Peyer's patch (tissue), 4 donors: ENCODE measurements around the gene C1QTNF7. TPM values are rescaled to one million over a fixed set of nuclear protein-coding genes. Genes with fewer than 3 reads are reported as not detected.

Source experiments
- DNase-seq, 3 donors: peaks; one replicate each; pipeline ENCODE4 v3.0.0-alpha.2; 2017 to 2019
- H3K27ac ChIP-seq, 4 donors: fragments of 200-600 bp; sonication (generic); one replicate each; pipeline ENCODE4 v1.5.1; 2016 to 2019
- H3K27me3 ChIP-seq, 2 donors: fragments of 200-600 bp; sonication (generic); one replicate each; pipeline ENCODE4 v1.5.1; 2019
- H3K36me3 ChIP-seq, 3 donors: fragments of 200-600 bp; sonication (generic); one replicate each; pipeline ENCODE4 v1.5.1; 2016 to 2019
- H3K4me1 ChIP-seq, 4 donors: fragments of 200-600 bp; sonication (generic); one replicate each; pipeline ENCODE4 v1.5.1; 2016 to 2019
- H3K4me3 ChIP-seq, 4 donors: fragments of 200-600 bp; sonication (generic); 1 replicate in 3 of 4; 2 replicates in 1 of 4; pipeline ENCODE4 v1.5.1; 2016 to 2019; ENCODE audit warnings: mild to moderate bottlenecking in 1 of 4
- H3K9me3 ChIP-seq, 4 donors: fragments of 200-600 bp; sonication (generic); one replicate each; pipeline ENCODE4 v1.5.1; 2016 to 2019; ENCODE audit warnings: mild to moderate bottlenecking in 1 of 4
- POLR2A ChIP-seq, 2 donors: fragments of 450-650 bp; IDR thresholded peaks; one replicate each; pipeline ENCODE4 v1.5.1; 2017; ENCODE audit warnings: antibody characterized with exemption in 2 of 2, mild to moderate bottlenecking in 2 of 2, moderate library complexity in 2 of 2
- small RNA-seq, 2 donors: library from RNA; depleted of rRNA; stranded (forward); fragments of <200 nt; gene quantifications; one replicate each; pipeline ENCODE3, GENCODE V24; 2016
- total RNA-seq, 4 donors: library from RNA; depleted of rRNA; stranded (reverse); fragments of >200 nt; gene quantifications; one replicate each; pipeline ENCODE4 v1.1.0, GENCODE V29; 2016
- TF ChIP-seq, protein P1 (sequence below), 6 experiments: fragments of 450-650 bp in 4 of 6; fragments of 200-600 bp in 2 of 6; sonication (generic) in 1 of 6; IDR thresholded peaks; one replicate each; pipeline ENCODE4 v1.5.1; 2017 to 2019; ENCODE audit warnings: antibody characterized with exemption in 6 of 6, mild to moderate bottlenecking in 3 of 6, moderate library complexity in 1 of 6

C1QTNF7 gene
- total RNA-seq, 4 donors from 2014 or later = 1.2 to 5.0 (median 2.7) TPM

- Histone ChIP-seq H3K4me1 (no peaks in the 10 kb centered on the region), H3K27me3 (no peaks in the 10 kb centered on the region), H3K36me3 (no peaks in the 10 kb centered on the region), H3K27ac (no peak overlapping the region), H3K9me3 (peaks cover 0 to 4% (median 0%) of the 10 kb centered on the region in 4 donors), H3K4me3 (no peak overlapping the region)
- no peak for DNase-seq
- TF ChIP-seq, protein P1, sequence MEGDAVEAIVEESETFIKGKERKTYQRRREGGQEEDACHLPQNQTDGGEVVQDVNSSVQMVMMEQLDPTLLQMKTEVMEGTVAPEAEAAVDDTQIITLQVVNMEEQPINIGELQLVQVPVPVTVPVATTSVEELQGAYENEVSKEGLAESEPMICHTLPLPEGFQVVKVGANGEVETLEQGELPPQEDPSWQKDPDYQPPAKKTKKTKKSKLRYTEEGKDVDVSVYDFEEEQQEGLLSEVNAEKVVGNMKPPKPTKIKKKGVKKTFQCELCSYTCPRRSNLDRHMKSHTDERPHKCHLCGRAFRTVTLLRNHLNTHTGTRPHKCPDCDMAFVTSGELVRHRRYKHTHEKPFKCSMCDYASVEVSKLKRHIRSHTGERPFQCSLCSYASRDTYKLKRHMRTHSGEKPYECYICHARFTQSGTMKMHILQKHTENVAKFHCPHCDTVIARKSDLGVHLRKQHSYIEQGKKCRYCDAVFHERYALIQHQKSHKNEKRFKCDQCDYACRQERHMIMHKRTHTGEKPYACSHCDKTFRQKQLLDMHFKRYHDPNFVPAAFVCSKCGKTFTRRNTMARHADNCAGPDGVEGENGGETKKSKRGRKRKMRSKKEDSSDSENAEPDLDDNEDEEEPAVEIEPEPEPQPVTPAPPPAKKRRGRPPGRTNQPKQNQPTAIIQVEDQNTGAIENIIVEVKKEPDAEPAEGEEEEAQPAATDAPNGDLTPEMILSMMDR (IDR thresholded peaks at IDR 0.05) = no peak
- TF ChIP-seq POLR2A (IDR thresholded peaks at IDR 0.05) = no peak
These were observed 67.8 kb downstream of the C1QTNF7 start for GRCh38 chr4:15495621-15496020.

Small RNA genes within 50 kb of the gene (small RNA-seq; reads per million reads assigned to genes)
- 0 reads per million in 2 donors for gene AC007016.1

Other genes starting within 250 kb of the C1QTNF7 start
- 10 to 100 TPM in 1 of 4 donors, 1 to 10 TPM in 3; 7.3 to 45.4 (median 8.9) TPM for gene CC2D2A, start 41.8 kb downstream of the C1QTNF7 start, total RNA-seq
- gene FBXL5, start 227.3 kb downstream of the C1QTNF7 start, total RNA-seq = 100 to 1,000 TPM in 2 of 4 donors, 10 to 100 TPM in 2; 58.7 to 104 (median 99.4) TPM